GM12801 (cell line): ENCODE results near the gene MECR.

Source experiments
- CTCF ChIP-seq: IDR thresholded peaks from one replicate; pipeline ENCODE4 v1.5.1; 2011; ENCODE audit warnings: control low read depth; ENCODE audit not compliant: insufficient read length; ENCODE audit errors: extremely low read depth

The MECR gene

GRCh38 chr1:29270929-29271521 lies 40.3 kb upstream of the MECR start:
- no peak for TF ChIP-seq CTCF

GRCh38 chr1:29269382-29269781 lies 38.6 kb upstream of the MECR start:
- TF ChIP-seq CTCF = no peak

- no peak for TF ChIP-seq CTCF
Observed at GRCh38 chr1:29267321-29268070, 36.8 kb upstream of the MECR start.

GRCh38 chr1:29266912-29267311 lies 36.2 kb upstream of the MECR start:
- TF ChIP-seq CTCF = no peak

GRCh38 chr1:29264773-29265389 lies 34.1 kb upstream of the MECR start:
- TF ChIP-seq CTCF = no peak

GRCh38 chr1:29260531-29260930 lies 29.8 kb upstream of the MECR start:
- TF ChIP-seq CTCF = no peak

GRCh38 chr1:29259802-29260441 lies 29.2 kb upstream of the MECR start:
- no peak for TF ChIP-seq CTCF
